OCI-LY7 (cell line): Measurements from ENCODE around the gene CCDC12. TPM values are rescaled to one million over a fixed set of nuclear protein-coding genes. Genes with fewer than 3 reads are reported as not detected.
A peak's percentile ranks its signal among the peaks of the same experiment; 100 is the strongest.

Experiments used
- BruUV-seq: library from RNA; stranded (reverse); fragments of 400-500 nt; replicated peaks from 2 replicates; lab custom pipeline; 2021; lab: Mats Ljungman, UMichigan
- CTCF ChIA-PET: fragments of 300-600 bp; sonication (Branson Sonifier 250); formaldehyde crosslinking; loops from one replicate; lab custom pipeline; 2022; ENCODE audit warnings: antibody characterized with exemption; ENCODE audit not compliant: unreplicated experiment; lab: Charles Lee
- POLR2A ChIA-PET: fragments of 300-600 bp; sonication (Branson Sonifier 250); formaldehyde crosslinking; loops from one replicate; lab custom pipeline; 2022; ENCODE audit warnings: antibody characterized with exemption; lab: Charles Lee
- DNase-seq: peaks from one replicate; pipeline ENCODE4 v3.0.0-alpha.2; 2015; ENCODE audit warnings: low spot score
- H2AFZ ChIP-seq: fragments of 200-600 bp; sonication (generic), shearing (Covaris generic); 2 replicates; pipeline ENCODE4 v1.6.1; 2014; ENCODE audit warnings: mild to moderate bottlenecking, antibody characterized with exemption, low read length, moderate library complexity
- H3K27ac ChIP-seq: fragments of 200-600 bp; sonication (generic); 2 replicates; pipeline ENCODE4 v1.5.1; 2014; ENCODE audit warnings: mixed run types, low read depth, mild to moderate bottlenecking, moderate library complexity, low read length, inconsistent platforms; ENCODE audit not compliant: poor library complexity, severe bottlenecking
- H3K36me3 ChIP-seq: fragments of 200-600 bp; sonication (generic); 2 replicates; pipeline ENCODE4 v1.6.1; 2014; ENCODE audit warnings: mild to moderate bottlenecking, antibody characterized with exemption, low read length, moderate library complexity, mixed read lengths; ENCODE audit not compliant: insufficient read depth
- H3K4me1 ChIP-seq: fragments of 200-600 bp; sonication (generic); 2 replicates; pipeline ENCODE4 v1.5.1; 2014; ENCODE audit warnings: mild to moderate bottlenecking, low read length; ENCODE audit not compliant: insufficient read depth, poor library complexity, severe bottlenecking
- H3K4me2 ChIP-seq: fragments of 200-600 bp; sonication (generic); 2 replicates; pipeline ENCODE4 v1.6.1; 2014; ENCODE audit warnings: mild to moderate bottlenecking, low read length
- H3K4me3 ChIP-seq: fragments of 200-600 bp; sonication (generic); 2 replicates; pipeline ENCODE4 v1.5.1; 2014; ENCODE audit warnings: mild to moderate bottlenecking, low read depth, low read length; ENCODE audit not compliant: poor library complexity, severe bottlenecking
- H3K79me2 ChIP-seq: fragments of 200-600 bp; sonication (generic); 2 replicates; pipeline ENCODE4 v1.6.1; 2016; ENCODE audit warnings: low read depth, mild to moderate bottlenecking, low read length, moderate library complexity, mixed read lengths; ENCODE audit not compliant: insufficient read depth
- H3K9me2 ChIP-seq: fragments of 200-600 bp; sonication (generic); 2 replicates; pipeline ENCODE4 v1.6.1; 2016; ENCODE audit warnings: mild to moderate bottlenecking, low read length, mixed read lengths; ENCODE audit not compliant: insufficient read depth
- H3K9me3 ChIP-seq: fragments of 200-600 bp; sonication (generic); 2 replicates; pipeline ENCODE4 v1.6.1; 2014; ENCODE audit warnings: mild to moderate bottlenecking, mixed run types, low read length, mixed read lengths
- H4K20me1 ChIP-seq: fragments of 200-600 bp; sonication (generic); 2 replicates; pipeline ENCODE4 v1.6.1; 2014; ENCODE audit warnings: mild to moderate bottlenecking, antibody characterized with exemption, low read length, moderate library complexity, mixed read lengths; ENCODE audit not compliant: insufficient read depth
- EZH2phosphoT487 ChIP-seq: fragments of 200-600 bp; sonication (generic); IDR thresholded peaks from 2 replicates; pipeline ENCODE4 v1.6.1; 2018; ENCODE audit warnings: low read depth, borderline replicate concordance, mild to moderate bottlenecking, mixed run types, antibody characterized with exemption, low read length, moderate library complexity, mixed read lengths
- intact Hi-C: fragments of 100-400 bp; cut with micrococcal nuclease; formaldehyde crosslinking; loops from one replicate; pipeline ENCODE4 v1.10.0; 2022; ENCODE audit not compliant: unreplicated experiment
- total RNA-seq, 2 experiments: library from RNA; depleted of rRNA in 1 of 2; stranded (reverse); fragments of >200 nt in 1 of 2; shearing (Covaris generic) in 1 of 2; gene quantifications; 2 replicates each; pipeline ENCODE4 v1.2.3, GENCODE V29; 2014 to 2022
- TF ChIP-seq, protein P1 (sequence below): fragments of 200-600 bp; sonication (generic); conservative IDR thresholded peaks from 2 replicates; pipeline ENCODE4 v1.5.1; 2014; ENCODE audit warnings: mild to moderate bottlenecking, antibody characterized with exemption, low read length, moderate library complexity, mixed read lengths

The CCDC12 gene
- total RNA-seq, 2 experiments from 2014 or later, result 74.9 to 116 TPM

DNA sequence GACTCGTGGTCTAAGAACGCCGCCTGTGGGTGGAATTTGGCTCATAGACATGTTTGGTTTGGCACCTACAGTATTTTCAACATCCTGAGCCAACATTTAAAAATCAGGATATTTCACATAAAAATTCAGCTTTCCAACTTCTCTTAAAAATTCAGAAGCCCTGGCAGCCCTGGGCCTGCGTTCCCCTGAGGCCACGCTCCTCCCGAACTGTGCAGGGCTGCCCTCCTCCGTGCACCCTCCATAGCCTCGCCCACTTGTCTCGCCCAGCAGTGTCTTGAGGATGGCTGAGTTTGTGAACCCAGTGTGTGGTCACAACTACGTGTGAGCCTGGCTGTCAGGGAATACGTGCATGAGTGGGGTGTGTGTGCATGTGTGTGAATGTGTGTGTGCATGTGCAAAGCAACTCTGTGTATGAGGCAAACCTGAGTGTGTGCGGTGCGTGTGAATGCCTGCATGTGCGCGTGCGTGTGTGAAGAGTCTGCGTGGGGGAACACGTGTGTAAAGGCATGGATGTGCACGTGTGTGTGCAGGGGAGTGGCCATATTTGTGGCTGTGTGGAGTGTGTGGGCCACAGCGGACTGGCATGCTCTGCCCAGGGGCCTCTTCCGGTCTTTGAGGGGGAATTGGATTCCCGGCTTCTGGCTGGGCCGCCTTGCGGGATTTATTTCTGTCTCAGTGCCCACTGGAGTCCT is 68.1 kb downstream of the CCDC12 start:
- CTCF ChIA-PET, result no interaction called here
- intact Hi-C loops, result no loop called here

DNA sequence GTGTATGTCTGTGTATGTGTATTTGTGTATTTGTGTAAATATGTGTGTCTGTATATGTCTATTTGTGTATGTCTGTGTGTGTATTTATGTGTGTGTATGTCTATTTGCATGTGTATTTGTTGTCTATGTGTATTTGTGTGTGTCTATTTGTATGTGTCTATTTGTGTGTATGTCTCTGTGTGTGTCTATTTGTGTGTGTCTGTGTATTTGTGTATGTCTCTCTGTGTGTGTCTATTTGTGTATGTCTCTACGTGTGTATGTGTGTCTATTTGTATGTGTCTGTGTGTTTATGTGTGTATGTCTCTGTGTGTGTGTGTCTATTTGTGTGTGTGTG is 68.6 kb downstream of the CCDC12 start:
- Histone ChIP-seq H3K9me3 (no peaks in the 10 kb centered on the region), H3K4me2 (no peak overlapping the region), H3K36me3 (no peaks in the 10 kb centered on the region), H3K27ac (no peak overlapping the region), H3K4me3 (no peak overlapping the region), H2AFZ (no peak overlapping the region), H4K20me1 (no peaks in the 10 kb centered on the region), H3K79me2 (no peaks in the 10 kb centered on the region), H3K4me1 (peaks cover 11% of the 10 kb centered on the region), H3K9me2 (no peaks in the 10 kb centered on the region)
- intact Hi-C loops, result no loop called here
- CTCF ChIA-PET, result no interaction called here
- BruUV-seq, result no TSS peak
- no peak for TF ChIP-seq EZH2phosphoT487
- TF ChIP-seq, protein P1, sequence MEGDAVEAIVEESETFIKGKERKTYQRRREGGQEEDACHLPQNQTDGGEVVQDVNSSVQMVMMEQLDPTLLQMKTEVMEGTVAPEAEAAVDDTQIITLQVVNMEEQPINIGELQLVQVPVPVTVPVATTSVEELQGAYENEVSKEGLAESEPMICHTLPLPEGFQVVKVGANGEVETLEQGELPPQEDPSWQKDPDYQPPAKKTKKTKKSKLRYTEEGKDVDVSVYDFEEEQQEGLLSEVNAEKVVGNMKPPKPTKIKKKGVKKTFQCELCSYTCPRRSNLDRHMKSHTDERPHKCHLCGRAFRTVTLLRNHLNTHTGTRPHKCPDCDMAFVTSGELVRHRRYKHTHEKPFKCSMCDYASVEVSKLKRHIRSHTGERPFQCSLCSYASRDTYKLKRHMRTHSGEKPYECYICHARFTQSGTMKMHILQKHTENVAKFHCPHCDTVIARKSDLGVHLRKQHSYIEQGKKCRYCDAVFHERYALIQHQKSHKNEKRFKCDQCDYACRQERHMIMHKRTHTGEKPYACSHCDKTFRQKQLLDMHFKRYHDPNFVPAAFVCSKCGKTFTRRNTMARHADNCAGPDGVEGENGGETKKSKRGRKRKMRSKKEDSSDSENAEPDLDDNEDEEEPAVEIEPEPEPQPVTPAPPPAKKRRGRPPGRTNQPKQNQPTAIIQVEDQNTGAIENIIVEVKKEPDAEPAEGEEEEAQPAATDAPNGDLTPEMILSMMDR, result 0 out of 2 replicates have a peak, but pooled peaks have one; percentile 43
- POLR2A ChIA-PET, result no interaction called here
- no peak for DNase-seq

More for the DNA sequence above, 68.1 kb downstream of the CCDC12 start:
- H3K4me2 ChIP-seq, result no peak overlapping the region
- no peaks in the 10 kb centered on the region for H3K79me2 ChIP-seq
- no peaks in the 10 kb centered on the region for H3K9me2 ChIP-seq
- H4K20me1 ChIP-seq, result no peaks in the 10 kb centered on the region
- no TSS peak for BruUV-seq
- POLR2A ChIA-PET, result no interaction called here
- H3K4me1 ChIP-seq, result peaks cover 11% of the 10 kb centered on the region
- H3K27ac ChIP-seq, result no peak overlapping the region
- no peak overlapping the region for H3K4me3 ChIP-seq
- no peaks in the 10 kb centered on the region for H3K36me3 ChIP-seq
- TF ChIP-seq, protein P1, result no peak; the same call in 1 of the 2 replicates
- no peak for TF ChIP-seq EZH2phosphoT487
- DNase-seq, result no peak
- H2AFZ ChIP-seq, result no peak overlapping the region
- no peaks in the 10 kb centered on the region for H3K9me3 ChIP-seq

DNA sequence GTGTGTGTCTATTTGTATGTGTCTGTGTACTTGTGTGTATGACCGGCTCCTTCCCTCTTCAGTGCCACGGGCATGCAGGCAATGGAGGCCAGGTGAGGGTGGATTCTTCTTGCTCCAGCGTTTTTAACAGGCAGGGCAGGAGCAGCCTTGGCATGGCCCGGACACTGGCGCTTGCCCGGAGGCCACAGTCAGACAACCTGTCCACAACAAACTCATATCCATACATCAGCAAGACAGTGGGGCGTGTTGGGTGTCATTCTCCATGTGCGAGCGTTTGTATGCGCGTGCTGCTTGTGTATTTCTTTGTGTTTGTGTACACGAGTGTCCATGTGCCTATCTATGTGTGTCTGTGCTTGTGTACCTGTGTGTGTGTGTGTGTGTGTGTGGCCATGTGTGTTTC is 69.3 kb downstream of the CCDC12 start:
- ChIA-PET CTCF (no interaction called here), POLR2A (no interaction called here)
- Histone ChIP-seq H2AFZ (no peak overlapping the region), H3K36me3 (no peaks in the 10 kb centered on the region), H3K4me1 (peaks cover 11% of the 10 kb centered on the region), H3K79me2 (no peaks in the 10 kb centered on the region), H3K4me3 (no peak overlapping the region), H4K20me1 (no peaks in the 10 kb centered on the region), H3K9me2 (no peaks in the 10 kb centered on the region), H3K9me3 (no peaks in the 10 kb centered on the region), H3K27ac (no peak overlapping the region), H3K4me2 (no peak overlapping the region)
- intact Hi-C loops, result no loop called here
- DNase-seq, result no peak
- BruUV-seq, result no TSS peak
- TF ChIP-seq, protein P1, result no peak
- no peak for TF ChIP-seq EZH2phosphoT487
